Heart left ventricle (tissue), 16 donors: ENCODE results near the gene FSHR. TPM values are rescaled to one million over a fixed set of nuclear protein-coding genes. Genes with fewer than 3 reads are reported as not detected.

Source experiments
- ATAC-seq, 4 donors: fragments of 200-7000 bp; cut with Tn5 transposase; one replicate each; pipeline ENCODE4 v1.9.1; 2020 to 2022; ENCODE audit warnings: moderate library complexity in 4 of 4, mild to moderate bottlenecking in 3 of 4, moderate number of reproducible peaks in 1 of 4
- DNase-seq, 5 donors: peaks; one replicate each; pipeline ENCODE4 v3.0.0-alpha.2; 2020
- H3K27ac ChIP-seq, 12 donors: fragments of 200-600 bp; sonication (generic) in 4 of 12; one replicate each; pipeline versions ENCODE4 v1.5.0 to v1.8.0; 2016 to 2022; ENCODE audit warnings: mild to moderate bottlenecking in 2 of 12
- H3K27me3 ChIP-seq, 9 donors: fragments of 200-600 bp; sonication (generic) in 2 of 9; one replicate each; pipeline versions ENCODE4 v1.5.1 to v1.8.0; 2016 to 2022; ENCODE audit warnings: mild to moderate bottlenecking in 3 of 9
- H3K36me3 ChIP-seq, 9 donors: fragments of 200-600 bp; sonication (generic) in 2 of 9; one replicate each; pipeline versions ENCODE4 v1.5.0 to v1.8.0; 2018 to 2022; ENCODE audit warnings: mild to moderate bottlenecking in 2 of 9
- H3K4me1 ChIP-seq, 12 donors: fragments of 200-600 bp; sonication (generic) in 4 of 12; one replicate each; pipeline versions ENCODE4 v1.5.0 to v1.8.0; 2016 to 2022; ENCODE audit warnings: mild to moderate bottlenecking in 3 of 12
- H3K4me3 ChIP-seq, 12 donors: fragments of 200-600 bp; sonication (generic) in 4 of 12; one replicate each; pipeline versions ENCODE4 v1.5.0 to v1.8.0; 2017 to 2022; ENCODE audit warnings: mild to moderate bottlenecking in 9 of 12, moderate library complexity in 4 of 12
- H3K9me3 ChIP-seq, 12 donors: fragments of 200-600 bp; sonication (generic) in 4 of 12; one replicate each; pipeline versions ENCODE4 v1.5.0 to v1.8.0; 2016 to 2022; ENCODE audit warnings: mild to moderate bottlenecking in 1 of 12
- CTCF ChIP-seq, 12 donors: fragments of 200-600 bp; sonication (generic) in 4 of 12; IDR thresholded peaks; one replicate each; pipeline versions ENCODE4 v1.5.0 to v1.8.0; 2018 to 2022; ENCODE audit warnings: antibody characterized with exemption in 12 of 12, mild to moderate bottlenecking in 5 of 12
- POLR2A ChIP-seq, 2 donors: fragments of 450-650 bp; IDR thresholded peaks; one replicate each; pipeline ENCODE4 v1.6.1; 2017; ENCODE audit warnings: antibody characterized with exemption in 2 of 2, mild to moderate bottlenecking in 2 of 2, moderate library complexity in 2 of 2
- WGBS, 4 donors: extraction: QIAGEN DNeasy Blood & Tissue Kit in 2 of 4; methylation state at CpG; one replicate each; pipeline versions ENCODE4 v1.1.5 to v1.1.7; 2013 to 2018; 5-methylcytosine and 5-hydroxymethylcytosine counted together
- intact Hi-C, 10 donors: fragments of 100-400 bp; cut with DNase I; formaldehyde crosslinking; loops; one replicate each; pipeline versions ENCODE4 v1.11.1 to v1.14.2; 2022
- microRNA-seq, 4 donors: library from miRNA; unstranded; fragments of <30 nt; microRNA quantifications; one replicate each; pipeline versions ENCODE4 to v1.2.0, GENCODE V29; 2017 to 2020
- polyA plus RNA-seq, 2 donors: library from polyadenylated mRNA; stranded (reverse); fragments of 200-250 nt; gene quantifications; one replicate each; pipeline ENCODE4 v1.2.3, GENCODE V29; 2013
- total RNA-seq, 9 donors: library from RNA; depleted of rRNA in 2 of 9; stranded (reverse); fragments of >200 nt in 2 of 9; fragmentation: NEBNext Ultra II Directional in 3 of 9; extraction: Animal tissue kit (Norgen Biotek cat#: 25700) in 3 of 9; gene quantifications; one replicate each; pipeline versions ENCODE4 v1.1.0 to v1.2.4, GENCODE V29; 2016 to 2023
- donor health status: ischemic (EF 13 %, LVEDD 7.1; RV severe dilation, severe dysfunction).
- donor health status: healthy with polysubstance abuse.
- donor health status: DM: no; HTN: yes; CAD: no.
- donor health status: DM: no; HTN: no; CAD: no.
- donor health status: ischemic (EF 25% LVEDD 6.9; RV normal size, moderate dysfunction).
- donor health status: ischemic (EF 25% LVEDD 5.7; RV mildly dilated, moderate dysfunction).
- donor health status: healthy.
- donor health status: DM: yes; HTN: yes; CAD: no.
- donor health status: ischemic (EF 35%, LVEDD 5.7; RV mildly dilated, moderate dysfunction).
- donor health status: nonischemic (EF 11% LVEDD 7.7; RV severe dilation, severe dysfunction).
- donor health status: DM: yes; HTN: yes; CAD: no.
- donor health status: PGD.
- donor health status: ischemic (EF 29% LVEDD 5.4; RV normal size, mild dysfunction).
- donor health status: nonischemic (EF 23%, LVEDD 6.1; RV moderate dilation, normal function).

FSHR gene
- total and polyA plus RNA-seq, 11 donors, result 0.19 to 0.75 (median 0.39) TPM; not detected in 5

GRCh38 chr2:48927355-48927754 is 227.0 kb downstream of the FSHR start:
- no peaks in the 10 kb centered on the region for H3K27me3 ChIP-seq
- no peak for ATAC-seq
- H3K4me1 ChIP-seq, result no peaks in the 10 kb centered on the region
- TF ChIP-seq POLR2A (IDR thresholded peaks at IDR 0.05), result no peak
- TF ChIP-seq CTCF (IDR thresholded peaks at IDR 0.05), result no peak
- no peaks in the 10 kb centered on the region for H3K36me3 ChIP-seq
- DNase-seq, result no peak
- H3K9me3 ChIP-seq, result peaks cover 0 to 11% (median 0%) of the 10 kb centered on the region in 12 donors
- H3K27ac ChIP-seq, result no peak overlapping the region
- intact Hi-C loops, result no loop called here
- WGBS, 4 donors, result 86 to 94% (median 89%) methylated on average over 2 of the region's 2 CpGs
- H3K4me3 ChIP-seq, result no peak overlapping the region

GRCh38 chr2:48915884-48916283 is 238.4 kb downstream of the FSHR start:
- Histone ChIP-seq H3K4me1 (no peaks in the 10 kb centered on the region), H3K4me3 (no peak overlapping the region), H3K9me3 (peaks cover 0 to 6% (median 0%) of the 10 kb centered on the region in 12 donors), H3K27ac (no peak overlapping the region), H3K36me3 (no peaks in the 10 kb centered on the region), H3K27me3 (no peaks in the 10 kb centered on the region)
- WGBS, 4 donors, result 90 to 92% (median 91%) methylated on average over 18 to 19 of the region's 19 CpGs
- no peak for TF ChIP-seq POLR2A (IDR thresholded peaks at IDR 0.05)
- TF ChIP-seq CTCF (IDR thresholded peaks at IDR 0.05), result no peak
- DNase-seq (peak in 1 of 5 donors; percentile 55), ATAC-seq (no peak)
- intact Hi-C loops, result no loop called here

- TF ChIP-seq POLR2A (IDR thresholded peaks at IDR 0.05) (no peak), CTCF (IDR thresholded peaks at IDR 0.05) (no peak)
- WGBS, 4 donors, result 45 to 51% (median 48%) methylated on average over 10 of the region's 10 CpGs
- intact Hi-C loops, result no loop called here
Measured at GRCh38 chr2:48915227-48915626, 239.1 kb downstream of the FSHR start.

GRCh38 chr2:48914477-48915089 is 239.7 kb downstream of the FSHR start:
- Histone ChIP-seq H3K4me3 (no peak overlapping the region), H3K27ac (no peak overlapping the region), H3K36me3 (no peaks in the 10 kb centered on the region), H3K9me3 (peaks cover 0 to 6% (median 0%) of the 10 kb centered on the region in 12 donors), H3K4me1 (no peaks in the 10 kb centered on the region), H3K27me3 (no peaks in the 10 kb centered on the region)
- intact Hi-C loops, result no loop called here
- TF ChIP-seq POLR2A (IDR thresholded peaks at IDR 0.05), result no peak
- no peak for TF ChIP-seq CTCF (IDR thresholded peaks at IDR 0.05)
- DNase-seq (no peak), ATAC-seq (no peak)
- WGBS, 4 donors, result 19 to 41% (median 30%) methylated on average over 1 of the region's 1 CpG

More at GRCh38 chr2:48915227-48915626, 239.1 kb downstream of the FSHR start:
- DNase-seq (no peak), ATAC-seq (no peak)
- Histone ChIP-seq H3K36me3 (no peaks in the 10 kb centered on the region), H3K4me1 (no peaks in the 10 kb centered on the region), H3K4me3 (no peak overlapping the region), H3K9me3 (peaks cover 0 to 6% (median 0%) of the 10 kb centered on the region in 12 donors), H3K27ac (no peak overlapping the region), H3K27me3 (no peaks in the 10 kb centered on the region)

Small RNA genes within 50 kb of the gene (microRNA-seq; reads per million reads assigned to microRNA genes)
- 0 to 0.06 (median 0) reads per million in 4 donors for gene MIR548BA
